ENCODE results near the gene TMEM270.
"Not testable (repeated sequence)": the region's sequence is repeated elsewhere in the genome, so short reads cannot be mapped to it uniquely, and the experiment has no call there.

Gene TMEM270

GRCh38 chr7:73864981-73865711 is 4.2 kb downstream of the TMEM270 start:
- no peak for FAIRE-seq

GRCh38 chr7:73865738-73866445 is 4.9 kb downstream of the TMEM270 start:
- FAIRE-seq: no peak

- no peak for FAIRE-seq
Measured at GRCh38 chr7:73866446-73866767, 5.4 kb downstream of the TMEM270 start.

- FAIRE-seq: no peak
Measured at GRCh38 chr7:73869011-73869798, 8.2 kb downstream of the TMEM270 start.

- FAIRE-seq: no peak
Measured at GRCh38 chr7:73870041-73870492, 9.1 kb downstream of the TMEM270 start.

- FAIRE-seq: no peak
Measured at GRCh38 chr7:73871163-73872011, 10.4 kb downstream of the TMEM270 start.

- FAIRE-seq: no peak
Measured at GRCh38 chr7:73872056-73872908, 11.3 kb downstream of the TMEM270 start.

GRCh38 chr7:73876361-73876760 is 15.4 kb downstream of the TMEM270 start:
- no peak for FAIRE-seq

- no peak for FAIRE-seq
Measured at GRCh38 chr7:73876973-73877372, 16.0 kb downstream of the TMEM270 start.

- FAIRE-seq: no peak
Measured at GRCh38 chr7:73879977-73880681, 19.2 kb downstream of the TMEM270 start.

- FAIRE-seq: no peak
Measured at GRCh38 chr7:73880755-73881328, 19.9 kb downstream of the TMEM270 start.

GRCh38 chr7:73881352-73882046 is 20.5 kb downstream of the TMEM270 start:
- FAIRE-seq: no peak

- no peak for FAIRE-seq
Measured at GRCh38 chr7:73882047-73882402, 21.1 kb downstream of the TMEM270 start.

- FAIRE-seq: not testable (repeated sequence)
Measured at GRCh38 chr7:73884867-73885422, 24.0 kb downstream of the TMEM270 start.

GRCh38 chr7:73885433-73885974 is 24.5 kb downstream of the TMEM270 start:
- no peak for FAIRE-seq

GRCh38 chr7:73885975-73886798 is 25.2 kb downstream of the TMEM270 start:
- FAIRE-seq: no peak

- FAIRE-seq: no peak
Measured at GRCh38 chr7:73887762-73888161, 26.8 kb downstream of the TMEM270 start.

- no peak for FAIRE-seq
Measured at GRCh38 chr7:73888959-73889358, 28.0 kb downstream of the TMEM270 start.

All from islet of Langerhans (tissue), 1 donor.